Spinal cord (tissue), 10 donors: Measurements from ENCODE around the gene CCSAP. TPM values are rescaled to one million over a fixed set of nuclear protein-coding genes. Genes with fewer than 3 reads are reported as not detected.
"Not testable (repeated sequence)": the region's sequence is repeated elsewhere in the genome, so short reads cannot be mapped to it uniquely, and the experiment has no call there.

Experiments used
- DNase-seq, 6 donors: peaks; one replicate each; pipeline versions ENCODE4 v3.0.0 to v3.0.0-alpha.2; 2013 to 2015; ENCODE audit warnings: low spot score in 6 of 6, low read depth in 4 of 6
- H3K27ac ChIP-seq: one replicate; pipeline ENCODE4 v1.5.1; 2013; ENCODE audit warnings: low read depth, low read length, control low read depth
- H3K27me3 ChIP-seq: one replicate; pipeline ENCODE4 v1.6.1; 2013; ENCODE audit warnings: low read length; ENCODE audit not compliant: control insufficient read depth, insufficient read depth
- H3K36me3 ChIP-seq: one replicate; pipeline ENCODE4 v1.6.1; 2013; ENCODE audit warnings: low read length; ENCODE audit not compliant: control insufficient read depth, insufficient read depth
- H3K4me1 ChIP-seq: one replicate; pipeline ENCODE4 v1.6.1; 2013; ENCODE audit warnings: low read length; ENCODE audit not compliant: control insufficient read depth, insufficient read depth
- H3K4me3 ChIP-seq: one replicate; pipeline ENCODE4 v1.5.1; 2013; ENCODE audit warnings: low read depth, low read length, control low read depth
- H3K9me3 ChIP-seq: one replicate; pipeline ENCODE4 v1.6.1; 2013; ENCODE audit warnings: low read length; ENCODE audit not compliant: control insufficient read depth, insufficient read depth
- WGBS: methylation state at CpG from one replicate; pipeline ENCODE4 v1.1.5; 2013; ENCODE audit warnings: missing lambda C conversion rate; ENCODE audit not compliant: insufficient coverage; 5-methylcytosine and 5-hydroxymethylcytosine counted together
- polyA plus RNA-seq, 2 donors: library from polyadenylated mRNA; unstranded; fragments of 120-200 nt; gene quantifications; one replicate each; pipeline ENCODE4 v1.2.1, GENCODE V29; 2013; ENCODE audit not compliant: insufficient read length in 2 of 2
- total RNA-seq, 2 donors: library from RNA; depleted of rRNA in 1 of 2; stranded (reverse); fragments of 120-200 nt in 1 of 2; fragments of >200 nt in 1 of 2; gene quantifications; one replicate each; pipeline versions ENCODE4 v1.2.3 to v1.2.4, GENCODE V29; 2013 to 2014
- donor health status: healthy.

Gene CCSAP
- total and polyA plus RNA-seq, 4 donors, result 14.0 to 34.7 (median 21.2) TPM

DNA sequence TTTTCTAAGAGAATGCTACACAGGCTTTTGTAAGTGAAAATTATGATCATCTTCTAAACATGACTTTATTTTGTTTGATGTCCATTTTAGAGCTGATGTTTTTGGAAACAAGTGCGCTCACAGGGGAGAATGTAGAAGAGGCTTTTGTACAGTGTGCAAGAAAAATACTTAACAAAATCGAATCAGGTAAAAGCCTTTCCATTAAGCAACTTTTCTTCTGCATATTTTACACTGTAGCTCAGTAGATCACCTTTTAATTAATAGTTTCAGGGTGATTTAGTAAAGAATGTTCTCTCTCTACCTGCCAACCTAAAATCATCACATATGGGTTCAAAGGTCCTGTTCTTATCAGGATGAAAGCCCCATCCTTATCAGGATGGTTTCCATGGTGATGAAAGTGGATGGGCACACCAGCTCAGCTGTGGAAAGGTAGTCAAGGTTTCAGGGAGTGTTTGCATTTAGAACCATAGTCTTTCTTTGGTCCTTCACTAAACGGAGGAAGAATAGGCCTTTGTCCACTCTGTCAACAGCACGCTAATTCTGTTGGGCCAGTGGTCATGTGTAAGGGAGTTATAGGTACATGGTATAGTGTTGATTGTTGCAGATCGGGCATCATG lies 43.9 kb downstream of the CCSAP start:
- peaks cover 34% of the 10 kb centered on the region for H3K36me3 ChIP-seq
- no peaks in the 10 kb centered on the region for H3K9me3 ChIP-seq
- H3K4me1 ChIP-seq, result no peaks in the 10 kb centered on the region
- H3K27ac ChIP-seq, result no peak overlapping the region
- no peak for DNase-seq
- WGBS, result 60% methylated on average over 2 of the region's 5 CpGs
- H3K27me3 ChIP-seq, result no peaks in the 10 kb centered on the region
- H3K4me3 ChIP-seq, result no peak overlapping the region

DNA sequence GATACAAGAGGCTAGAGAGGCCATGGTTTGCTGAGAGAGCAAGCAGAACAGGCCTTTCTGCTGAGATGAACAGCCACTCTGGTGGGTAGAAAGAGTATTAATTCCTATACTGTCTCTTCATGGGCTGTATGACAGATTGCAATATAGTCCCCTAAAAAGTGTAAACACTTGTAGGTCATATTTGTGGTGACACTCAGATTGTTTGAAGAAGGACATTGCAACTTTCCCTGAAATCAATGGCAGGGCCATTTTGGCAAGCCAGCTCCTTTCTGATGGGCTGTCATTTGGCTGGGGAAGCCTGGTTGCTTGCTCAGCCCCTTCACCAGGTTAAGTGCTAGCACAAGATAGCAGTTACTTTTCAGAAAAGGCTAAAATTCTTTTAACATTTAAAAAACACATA lies 44.4 kb downstream of the CCSAP start:
- Histone ChIP-seq H3K9me3 (no peaks in the 10 kb centered on the region), H3K4me3 (no peak overlapping the region), H3K27me3 (no peaks in the 10 kb centered on the region), H3K4me1 (no peaks in the 10 kb centered on the region), H3K36me3 (peaks cover 39% of the 10 kb centered on the region), H3K27ac (no peak overlapping the region)
- DNase-seq, result no peak

DNA sequence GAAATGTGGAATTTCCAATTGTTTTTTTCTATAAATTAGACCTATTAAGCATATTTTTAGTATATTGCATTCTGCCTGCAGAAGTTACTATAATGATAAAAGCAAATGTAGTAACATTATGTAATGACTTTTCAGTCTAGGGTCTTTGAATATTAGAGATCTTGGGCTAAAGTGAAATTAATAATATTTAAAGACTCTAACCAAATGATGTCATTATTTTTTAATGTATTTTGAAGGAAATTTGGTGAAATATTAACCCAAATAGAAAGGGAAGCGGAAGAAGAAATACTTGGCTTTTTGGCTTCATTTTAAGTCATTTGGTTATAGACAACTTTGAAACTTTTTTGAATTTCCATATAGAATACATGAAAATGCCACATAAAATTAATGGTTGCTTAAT lies 45.1 kb downstream of the CCSAP start:
- H3K9me3 ChIP-seq, result no peaks in the 10 kb centered on the region
- no peak overlapping the region for H3K27ac ChIP-seq
- no peaks in the 10 kb centered on the region for H3K4me1 ChIP-seq
- peaks cover 38% of the 10 kb centered on the region for H3K36me3 ChIP-seq
- no peak overlapping the region for H3K4me3 ChIP-seq
- DNase-seq, result no peak
- H3K27me3 ChIP-seq, result no peaks in the 10 kb centered on the region
- WGBS, result no CpG with 5 or more reads among the region's 1 CpG

DNA sequence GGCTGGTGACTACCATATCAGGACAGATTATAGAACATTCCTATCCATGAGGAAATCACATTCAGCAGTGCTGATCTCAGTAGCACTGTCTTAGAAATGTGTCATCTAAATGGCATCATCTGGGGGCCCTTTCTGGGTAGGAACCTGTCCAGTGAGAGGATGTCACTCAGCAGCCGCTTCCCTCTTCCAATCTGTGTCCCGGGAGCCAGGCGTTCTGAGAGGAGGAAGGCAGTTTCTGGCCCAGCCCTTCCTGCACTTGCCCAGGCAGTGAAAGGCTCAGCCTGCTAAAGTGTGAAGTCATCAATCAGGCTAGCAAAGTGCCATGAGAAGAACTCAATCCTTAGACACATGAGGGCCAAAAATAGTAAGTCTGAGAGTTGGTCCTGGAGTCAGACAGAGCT lies 46.3 kb downstream of the CCSAP start:
- H3K9me3 ChIP-seq, result no peaks in the 10 kb centered on the region
- no peak overlapping the region for H3K27ac ChIP-seq
- peaks cover 36% of the 10 kb centered on the region for H3K36me3 ChIP-seq
- H3K4me3 ChIP-seq, result no peak overlapping the region
- H3K27me3 ChIP-seq, result no peaks in the 10 kb centered on the region
- 80% methylated on average over 3 of the region's 3 CpGs for WGBS
- peak in 1 of 6 donors; percentile 20 for DNase-seq
- H3K4me1 ChIP-seq, result no peaks in the 10 kb centered on the region

DNA sequence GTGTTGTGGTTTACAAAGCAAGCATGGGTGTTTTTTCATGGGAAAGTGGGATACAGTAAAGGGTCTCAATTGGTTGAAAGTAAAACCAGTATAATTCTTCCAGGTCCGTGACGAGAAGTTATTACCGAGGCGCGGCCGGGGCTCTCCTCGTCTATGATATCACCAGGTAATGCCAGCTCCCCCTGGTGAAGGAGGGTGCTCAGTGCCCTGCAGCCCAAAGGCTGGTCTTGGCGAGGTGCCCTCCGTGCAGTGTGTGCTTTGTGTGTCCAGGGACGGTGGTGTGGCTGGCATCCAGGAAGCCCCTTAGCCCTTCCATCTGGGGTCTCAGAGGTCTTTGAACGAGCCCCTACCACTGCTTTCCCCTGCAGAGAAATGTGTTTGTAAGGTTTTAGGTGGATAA lies 47.1 kb downstream of the CCSAP start:
- Histone ChIP-seq H3K9me3 (no peaks in the 10 kb centered on the region), H3K27me3 (no peaks in the 10 kb centered on the region), H3K4me3 (no peak overlapping the region), H3K36me3 (peaks cover 36% of the 10 kb centered on the region), H3K4me1 (no peaks in the 10 kb centered on the region), H3K27ac (no peak overlapping the region)
- no CpG with 5 or more reads among the region's 11 CpGs for WGBS
- DNase-seq, result no peak

DNA sequence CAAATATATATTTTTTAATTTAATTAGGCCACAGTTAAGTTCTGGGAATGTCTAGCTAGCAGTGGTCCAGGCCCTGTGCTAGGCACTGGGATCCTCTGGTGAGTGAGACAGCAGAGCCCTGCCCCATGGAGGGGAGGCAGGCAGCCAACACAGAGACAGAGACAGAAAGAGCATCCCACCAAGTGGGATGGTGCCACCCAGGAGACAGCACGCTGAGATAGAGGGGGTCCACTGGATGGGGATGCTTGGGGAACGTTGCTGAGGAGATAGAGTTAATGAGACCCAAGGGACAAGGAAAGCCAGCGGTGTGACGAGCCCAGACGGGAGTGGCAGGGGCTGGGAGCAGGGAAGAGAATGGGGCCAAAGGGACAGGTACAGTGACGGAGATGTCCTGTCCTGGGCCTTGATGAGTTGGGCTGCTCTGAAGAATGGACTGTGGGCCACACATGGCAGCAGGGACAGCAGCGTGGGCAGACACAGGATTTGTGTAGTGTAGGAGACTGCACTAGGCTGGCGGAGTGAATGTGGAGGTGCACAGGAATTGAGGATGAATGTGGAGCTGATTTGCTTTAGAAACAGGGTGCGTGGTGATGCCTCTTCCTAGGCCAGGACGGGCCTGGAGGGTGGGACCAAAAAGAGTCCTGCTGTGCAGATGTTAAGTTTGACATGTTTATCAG lies 49.2 kb downstream of the CCSAP start:
- Histone ChIP-seq H3K9me3 (no peaks in the 10 kb centered on the region), H3K27me3 (no peaks in the 10 kb centered on the region), H3K27ac (no peak overlapping the region), H3K4me1 (no peaks in the 10 kb centered on the region), H3K36me3 (peaks cover 23% of the 10 kb centered on the region), H3K4me3 (no peak overlapping the region)
- no peak for DNase-seq
- WGBS, result 86% methylated on average over 10 of the region's 10 CpGs

DNA sequence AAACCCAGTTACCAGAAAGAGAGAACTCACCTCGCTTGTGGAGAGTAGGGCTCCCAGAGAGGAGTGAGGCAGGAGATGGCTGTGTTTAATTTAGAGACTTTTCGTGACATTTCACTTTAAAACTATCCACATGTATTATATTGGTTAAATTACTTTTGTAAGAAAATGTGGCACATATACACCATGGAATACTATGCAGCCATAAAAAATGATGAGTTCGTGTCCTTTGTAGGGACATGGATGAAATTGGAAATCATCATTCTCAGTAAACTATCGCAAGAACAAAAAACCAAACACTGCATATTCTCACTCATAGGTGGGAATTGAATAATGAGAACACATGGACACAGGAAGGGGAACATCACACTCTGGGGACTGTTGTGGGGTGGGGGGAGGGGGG lies 51.2 kb downstream of the CCSAP start:
- H3K36me3 ChIP-seq, result peaks cover 23% of the 10 kb centered on the region
- WGBS, result no CpG with 5 or more reads among the region's 4 CpGs
- DNase-seq, H3K4me1 ChIP-seq, H3K27ac ChIP-seq, H3K4me3 ChIP-seq, H3K27me3 ChIP-seq, H3K9me3 ChIP-seq: not testable (repeated sequence)

DNA sequence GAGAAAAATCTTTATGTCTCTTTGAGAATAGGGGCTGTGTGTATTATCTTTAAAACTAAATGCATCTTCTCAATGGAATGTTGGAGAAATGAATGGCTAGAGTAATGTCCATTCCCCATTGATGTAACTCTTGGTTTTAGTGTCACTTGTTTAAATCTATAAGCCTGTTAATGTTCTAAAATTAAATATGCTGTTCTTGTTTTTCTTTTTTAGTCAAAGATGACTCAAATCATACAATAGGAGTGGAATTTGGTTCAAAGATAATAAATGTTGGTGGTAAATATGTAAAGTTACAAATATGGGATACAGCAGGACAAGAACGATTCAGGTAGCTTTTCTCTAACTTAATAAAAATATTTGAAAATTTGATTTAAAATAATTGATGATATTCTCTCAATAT lies 54.3 kb downstream of the CCSAP start:
- Histone ChIP-seq H3K36me3 (peaks cover 6% of the 10 kb centered on the region), H3K27ac (no peak overlapping the region), H3K4me1 (no peaks in the 10 kb centered on the region), H3K4me3 (no peak overlapping the region), H3K9me3 (no peaks in the 10 kb centered on the region), H3K27me3 (no peaks in the 10 kb centered on the region)
- no CpG with 5 or more reads among the region's 1 CpG for WGBS
- DNase-seq, result no peak

DNA sequence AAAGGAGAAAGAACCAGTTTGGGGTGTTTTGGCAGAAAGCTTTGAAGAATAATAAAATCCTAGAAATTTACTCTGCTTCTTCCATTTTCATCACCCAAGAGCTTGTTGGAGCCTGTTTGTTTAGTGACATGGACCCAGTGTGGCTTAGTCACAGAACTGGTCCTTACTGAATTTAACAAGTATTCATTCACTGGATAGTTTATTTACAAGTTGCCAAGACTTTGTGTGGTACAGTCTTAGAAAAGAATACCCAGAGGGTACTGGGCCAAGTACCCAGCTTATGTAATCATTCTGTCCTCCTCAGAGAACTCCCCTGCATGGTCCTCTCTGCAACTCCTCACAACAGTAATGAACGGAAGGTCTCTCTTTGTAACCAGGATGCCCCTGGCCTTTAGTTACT lies 55.6 kb downstream of the CCSAP start:
- Histone ChIP-seq H3K27ac (peak overlapping the region; percentile 35), H3K4me1 (no peaks in the 10 kb centered on the region), H3K36me3 (no peaks in the 10 kb centered on the region), H3K4me3 (no peak overlapping the region), H3K9me3 (no peaks in the 10 kb centered on the region), H3K27me3 (no peaks in the 10 kb centered on the region)
- 40% methylated on average over 1 of the region's 1 CpG for WGBS
- peak in 4 of 6 donors; percentile 26 to 72 (median 53) for DNase-seq

DNA sequence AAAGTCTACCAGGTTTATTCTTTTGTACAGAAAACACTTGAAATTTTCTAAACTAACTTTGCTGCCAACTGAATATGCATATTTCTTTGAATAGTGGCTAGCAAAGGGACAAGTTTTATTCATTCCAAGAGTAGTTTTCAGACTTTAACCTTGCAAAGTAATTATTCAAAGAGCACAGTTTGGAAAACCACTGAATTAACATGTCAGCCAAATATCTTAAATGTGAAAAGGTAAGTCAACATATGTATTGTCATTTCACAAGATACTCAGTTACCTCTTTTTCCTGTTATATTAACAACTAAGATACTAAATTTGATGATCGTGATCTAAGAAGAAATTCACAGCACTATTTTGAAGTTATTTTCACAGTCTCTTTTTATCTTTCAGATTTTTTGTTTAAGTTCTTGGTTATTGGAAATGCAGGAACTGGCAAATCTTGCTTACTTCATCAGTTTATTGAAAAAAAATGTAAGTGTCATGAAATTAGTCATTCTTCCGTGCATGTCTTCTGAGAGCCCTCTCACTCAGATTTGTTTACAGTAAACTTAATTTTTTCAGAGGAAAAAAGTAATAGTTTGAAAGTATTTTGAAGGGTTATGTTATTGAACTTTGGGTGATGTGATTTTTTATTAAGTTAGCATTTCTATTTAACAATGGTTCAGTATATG lies 56.6 kb downstream of the CCSAP start:
- Histone ChIP-seq H3K36me3 (no peaks in the 10 kb centered on the region), H3K27ac (no peak overlapping the region), H3K4me3 (no peak overlapping the region), H3K4me1 (no peaks in the 10 kb centered on the region), H3K9me3 (no peaks in the 10 kb centered on the region), H3K27me3 (no peaks in the 10 kb centered on the region)
- no CpG with 5 or more reads among the region's 2 CpGs for WGBS
- DNase-seq, result no peak
